Panc1 (cell line): ENCODE data around the gene HORMAD2. TPM values are rescaled to one million over a fixed set of nuclear protein-coding genes. Genes with fewer than 3 reads are reported as not detected.

Experiments
- ATAC-seq: fragments of 200-7000 bp; cut with Tn5 transposase; 2 replicates; pipeline ENCODE4 v1.9.1; 2020; ENCODE audit warnings: mild to moderate bottlenecking, moderate library complexity
- BruUV-seq: library from RNA; stranded (reverse); fragments of 400-500 nt; replicated peaks from 2 replicates; lab custom pipeline; 2021; lab: Mats Ljungman, UMichigan
- CTCF ChIA-PET: fragments of 300-600 bp; sonication (Branson Sonifier 250); formaldehyde crosslinking; loops from one replicate; lab custom pipeline; 2022; ENCODE audit warnings: antibody characterized with exemption; lab: Charles Lee
- POLR2A ChIA-PET: fragments of 300-600 bp; sonication (Branson Sonifier 250); formaldehyde crosslinking; loops from one replicate; lab custom pipeline; 2022; ENCODE audit warnings: antibody characterized with exemption; lab: Charles Lee
- DNase-seq: peaks from one replicate; pipeline ENCODE4 v3.0.0-alpha.2; 2010; ENCODE audit warnings: low read depth, low spot score
- H3K27ac ChIP-seq: 2 replicates; pipeline ENCODE4 v1.5.1; 2011; ENCODE audit warnings: mild to moderate bottlenecking, low read length, inconsistent platforms
- H3K27me3 ChIP-seq: fragments of 200-500 bp; sonication (Bioruptor generic); 2 replicates; pipeline ENCODE4 v1.6.0; 2014; ENCODE audit warnings: low read length, inconsistent platforms; ENCODE audit not compliant: control insufficient read depth, insufficient read depth
- H3K36me3 ChIP-seq: fragments of 200-500 bp; sonication (Bioruptor generic); 2 replicates; pipeline ENCODE4 v1.5.1; 2014; ENCODE audit warnings: inconsistent platforms, mild to moderate bottlenecking, low read length, moderate library complexity; ENCODE audit not compliant: control insufficient read depth, insufficient read depth
- H3K4me1 ChIP-seq: 2 replicates; pipeline ENCODE4 v1.5.1; 2011; ENCODE audit warnings: inconsistent platforms, mild to moderate bottlenecking, low read length, moderate library complexity; ENCODE audit not compliant: control insufficient read depth, insufficient read depth
- H3K4me3 ChIP-seq, 2 experiments: 2 replicates each; pipeline ENCODE4 v1.5.1; 2011 to 2012; ENCODE audit warnings: low read depth in 2 of 2, low read length in 2 of 2, mild to moderate bottlenecking in 2 of 2, inconsistent platforms in 1 of 2, moderate library complexity in 1 of 2
- H3K9me3 ChIP-seq: fragments of 200-500 bp; sonication (Bioruptor generic); 2 replicates; pipeline ENCODE4 v1.5.1; 2014; ENCODE audit warnings: low read depth, mild to moderate bottlenecking, inconsistent platforms, low read length, moderate library complexity; ENCODE audit not compliant: control insufficient read depth, insufficient read depth
- CTCF ChIP-seq: fragments of 450-650 bp; IDR thresholded peaks from 2 replicates; pipeline ENCODE4 v1.5.1; 2017; ENCODE audit warnings: mild to moderate bottlenecking
- POLR2AphosphoS5 ChIP-seq: IDR thresholded peaks from 2 replicates; pipeline ENCODE4 v1.6.1; 2012; ENCODE audit warnings: mild to moderate bottlenecking, low read depth, low read length, moderate library complexity
- REST ChIP-seq, 2 experiments: IDR thresholded peaks; 2 replicates each; pipeline ENCODE4 v1.6.1; 2011 to 2012; ENCODE audit warnings: low read depth in 2 of 2, control low read depth in 1 of 2, low read length in 1 of 2, mild to moderate bottlenecking in 1 of 2, moderate library complexity in 1 of 2; ENCODE audit not compliant: insufficient read depth in 1 of 2
- SIN3A ChIP-seq: IDR thresholded peaks from 2 replicates; pipeline ENCODE4 v1.6.1; 2012; ENCODE audit warnings: low read depth, mild to moderate bottlenecking, low read length, moderate library complexity, borderline replicate concordance; ENCODE audit not compliant: insufficient read depth
- TCF7L2 ChIP-seq: IDR thresholded peaks from 2 replicates; pipeline ENCODE4 v1.6.1; 2011; ENCODE audit warnings: mild to moderate bottlenecking, low read depth, low read length, inconsistent platforms
- in situ Hi-C: cut with HindIII; loops from 2 replicates; pipeline ENCODE4 v1.10.0; 2016; ENCODE audit warnings: low sequenced_read_pairs, low pct_unique_long_range_greater_than_20kb
- intact Hi-C: fragments of 100-400 bp; cut with micrococcal nuclease; formaldehyde crosslinking; loops from one replicate; pipeline ENCODE4 v1.10.0; 2022; ENCODE audit not compliant: unreplicated experiment
- total RNA-seq: library from RNA; stranded (reverse); gene quantifications from one replicate; pipeline ENCODE4 v1.2.1, GENCODE V29; 2021; ENCODE audit not compliant: unreplicated experiment

HORMAD2 gene
- total RNA-seq, 1 experiment from 2014 or later: not detected

GRCh38 chr22:30031764-30032455 lies 48.4 kb upstream of the HORMAD2 start:
- Histone ChIP-seq H3K36me3 (no peaks in the 10 kb centered on the region), H3K27me3 (no peaks in the 10 kb centered on the region), H3K9me3 (no peaks in the 10 kb centered on the region), H3K4me3 (no peak overlapping the region), H3K27ac (no peak overlapping the region), H3K4me1 (no peaks in the 10 kb centered on the region)
- in situ Hi-C loops (no loop called here), intact Hi-C loops (no loop called here)
- no TSS peak for BruUV-seq
- DNase-seq (no peak), ATAC-seq (no peak)
- ChIA-PET POLR2A (no interaction called here), CTCF (no interaction called here)
- TF ChIP-seq SIN3A (no peak), POLR2AphosphoS5 (no peak), TCF7L2 (no peak), REST (IDR thresholded peaks at IDR 0.05; ENCODE audit: insufficient read depth in 1 of 2, low read depth in 2 of 2, low read length in 1 of 2) (no peak), CTCF (no peak)

GRCh38 chr22:30033137-30033536 lies 47.1 kb upstream of the HORMAD2 start:
- no peak for ATAC-seq
- TF ChIP-seq CTCF: no peak
- TF ChIP-seq POLR2AphosphoS5: no peak
- TF ChIP-seq REST (IDR thresholded peaks at IDR 0.05; ENCODE audit: insufficient read depth in 1 of 2, low read depth in 2 of 2, low read length in 1 of 2): no peak
- no peak for TF ChIP-seq SIN3A
- TF ChIP-seq TCF7L2: no peak
- intact Hi-C loops: no loop called here

More at GRCh38 chr22:30033137-30033536, 47.1 kb upstream of the HORMAD2 start:
- in situ Hi-C loops: no loop called here
- ChIA-PET POLR2A (no interaction called here), CTCF (no interaction called here)
- BruUV-seq: no TSS peak
- Histone ChIP-seq H3K4me1 (no peaks in the 10 kb centered on the region), H3K4me3 (no peak overlapping the region), H3K36me3 (no peaks in the 10 kb centered on the region), H3K27me3 (no peaks in the 10 kb centered on the region), H3K27ac (no peak overlapping the region), H3K9me3 (no peaks in the 10 kb centered on the region)
- DNase-seq: no peak
